WTC11 (cell line): ENCODE results near the gene PLK3. TPM values are rescaled to one million over a fixed set of nuclear protein-coding genes. Genes with fewer than 3 reads are reported as not detected.

Experiments used
- ATAC-seq: fragments of 200-7000 bp; cut with Tn5 transposase; 2 replicates; pipeline ENCODE4 v1.10.0; 2021; ENCODE audit warnings: mild to moderate bottlenecking, moderate library complexity
- CTCF ChIA-PET: fragments of 300-600 bp; sonication (Branson Sonifier 250); formaldehyde crosslinking; loops from one replicate; lab custom pipeline; 2021; ENCODE audit warnings: antibody characterized with exemption; lab: Charles Lee
- POLR2A ChIA-PET: fragments of 350-600 bp; sonication (Branson Sonifier 250); formaldehyde crosslinking; loops from one replicate; lab custom pipeline; 2021; ENCODE audit warnings: antibody characterized with exemption; lab: Charles Lee
- DNase-seq: peaks from one replicate; pipeline ENCODE4 v3.0.0; 2021; ENCODE audit warnings: low spot score
- H3K27ac Mint-ChIP-seq: 2 replicates; pipeline ENCODE4 v1.8.0; 2021; ENCODE audit warnings: mixed read lengths
- H3K27me3 Mint-ChIP-seq: 2 replicates; pipeline ENCODE4 v1.8.0; 2021; ENCODE audit warnings: low read depth, mild to moderate bottlenecking, moderate library complexity, mixed read lengths
- H3K36me3 Mint-ChIP-seq: 2 replicates; pipeline ENCODE4 v1.8.0; 2021; ENCODE audit warnings: mixed read lengths
- H3K4me1 Mint-ChIP-seq: 2 replicates; pipeline ENCODE4 v1.8.0; 2022; ENCODE audit warnings: mixed read lengths
- H3K4me3 Mint-ChIP-seq: 2 replicates; pipeline ENCODE4 v1.8.0; 2021; ENCODE audit warnings: mild to moderate bottlenecking, moderate library complexity, mixed read lengths
- H3K9me3 Mint-ChIP-seq: 2 replicates; pipeline ENCODE4 v1.8.0; 2021; ENCODE audit warnings: mixed read lengths
- ATF3 ChIP-seq: sonication (generic); formaldehyde crosslinking; conservative IDR thresholded peaks from 2 replicates; pipeline ENCODE4 v1.8.1; 2022; ENCODE audit warnings: mild to moderate bottlenecking, missing genetic modification reagents
- CBFB ChIP-seq: sonication (generic); formaldehyde crosslinking; IDR thresholded peaks from 2 replicates; pipeline ENCODE4 v1.8.1; 2022; ENCODE audit warnings: mild to moderate bottlenecking, low read depth, missing genetic modification reagents
- CDX4 ChIP-seq: fragments of 250-450 bp; sonication (Bioruptor Pico); IDR thresholded peaks from 2 replicates; pipeline ENCODE4 v1.9.0; 2021; ENCODE audit warnings: moderate library complexity, mild to moderate bottlenecking, inconsistent platforms, borderline replicate concordance
- CREB1 ChIP-seq: sonication (generic); formaldehyde crosslinking; IDR thresholded peaks from 2 replicates; pipeline ENCODE4 v1.8.0; 2023; ENCODE audit warnings: mild to moderate bottlenecking, missing genetic modification reagents
- CREM ChIP-seq: sonication (generic); formaldehyde crosslinking; IDR thresholded peaks from 2 replicates; pipeline ENCODE4 v1.8.1; 2022; ENCODE audit warnings: mild to moderate bottlenecking, missing genetic modification reagents, moderate library complexity
- EMX1 ChIP-seq: fragments of 250-450 bp; sonication (Bioruptor Pico); IDR thresholded peaks from 2 replicates; pipeline ENCODE4 v1.8.0; 2021; ENCODE audit warnings: mild to moderate bottlenecking
- FOXP4 ChIP-seq: sonication (generic); formaldehyde crosslinking; IDR thresholded peaks from 2 replicates; pipeline ENCODE4 v1.8.0; 2022; ENCODE audit warnings: mild to moderate bottlenecking, missing genetic modification reagents
- HMGA2 ChIP-seq: fragments of 250-450 bp; sonication (Bioruptor Pico); IDR thresholded peaks from 2 replicates; pipeline ENCODE4 v1.4.0; 2021; ENCODE audit warnings: mild to moderate bottlenecking, moderate library complexity
- IRF1 ChIP-seq: sonication (generic); formaldehyde crosslinking; IDR thresholded peaks from 2 replicates; pipeline ENCODE4 v1.8.0; 2023; ENCODE audit warnings: missing genetic modification reagents
- MYBL2 ChIP-seq: sonication (generic); formaldehyde crosslinking; IDR thresholded peaks from 2 replicates; pipeline ENCODE4 v1.8.1; 2023; ENCODE audit warnings: mild to moderate bottlenecking, moderate library complexity, missing genetic modification reagents
- NFYB ChIP-seq: sonication (generic); formaldehyde crosslinking; conservative IDR thresholded peaks from 2 replicates; pipeline ENCODE4 v1.8.0; 2022; ENCODE audit warnings: low read depth, missing genetic modification reagents
- RORB ChIP-seq: fragments of 250-450 bp; sonication (Bioruptor Pico); IDR thresholded peaks from 2 replicates; pipeline ENCODE4 v1.9.0; 2021; ENCODE audit warnings: mild to moderate bottlenecking
- STAT6 ChIP-seq: sonication (generic); formaldehyde crosslinking; conservative IDR thresholded peaks from 2 replicates; pipeline ENCODE4 v1.8.1; 2023; ENCODE audit warnings: mild to moderate bottlenecking, low read depth, missing genetic modification reagents, moderate library complexity
- TP53 ChIP-seq: sonication (generic); formaldehyde crosslinking; IDR thresholded peaks from 2 replicates; pipeline ENCODE4 v1.8.1; 2023; ENCODE audit warnings: mild to moderate bottlenecking, missing genetic modification reagents
- USF1 ChIP-seq: sonication (generic); formaldehyde crosslinking; IDR thresholded peaks from 2 replicates; pipeline ENCODE4 v1.8.0; 2022; ENCODE audit warnings: mild to moderate bottlenecking, missing genetic modification reagents
- ZBTB43 ChIP-seq: sonication (generic); formaldehyde crosslinking; IDR thresholded peaks from 2 replicates; pipeline ENCODE4 v1.8.1; 2023; ENCODE audit warnings: mild to moderate bottlenecking, missing genetic modification reagents
- ZNF121 ChIP-seq: sonication (generic); formaldehyde crosslinking; IDR thresholded peaks from 2 replicates; pipeline ENCODE4 v1.8.0; 2023; ENCODE audit warnings: missing genetic modification reagents
- ZNF317 ChIP-seq: sonication (generic); formaldehyde crosslinking; IDR thresholded peaks from 2 replicates; pipeline ENCODE4 v1.8.1; 2023; ENCODE audit warnings: low read depth, mild to moderate bottlenecking, moderate library complexity, missing genetic modification reagents, borderline replicate concordance
- ZNF396 ChIP-seq: fragments of 250-450 bp; sonication (Bioruptor Pico); IDR thresholded peaks from 2 replicates; pipeline ENCODE4 v1.8.0; 2021; ENCODE audit warnings: mild to moderate bottlenecking, moderate library complexity, borderline replicate concordance
- ZNF416 ChIP-seq: fragments of 250-450 bp; sonication (Bioruptor Pico); IDR thresholded peaks from 2 replicates; pipeline ENCODE4 v1.9.0; 2021; ENCODE audit warnings: mild to moderate bottlenecking, inconsistent platforms
- ZNF425 ChIP-seq: fragments of 250-450 bp; sonication (Bioruptor Pico); conservative IDR thresholded peaks from 2 replicates; pipeline ENCODE4 v1.9.0; 2021; ENCODE audit warnings: mild to moderate bottlenecking
- ZNF671 ChIP-seq: fragments of 250-450 bp; sonication (Bioruptor Pico); IDR thresholded peaks from 2 replicates; pipeline ENCODE4 v1.8.0; 2021; ENCODE audit warnings: mild to moderate bottlenecking
- ZSCAN18 ChIP-seq: fragments of 250-450 bp; sonication (Bioruptor Pico); IDR thresholded peaks from 2 replicates; pipeline ENCODE4 v2.1.2; 2022; ENCODE audit warnings: mild to moderate bottlenecking, moderate library complexity
- total RNA-seq: library from RNA; stranded (reverse); gene quantifications from 3 replicates; pipeline ENCODE4 v1.2.3, GENCODE V29; 2021

The PLK3 gene
- total RNA-seq, 1 experiment from 2014 or later: 16.4 TPM

- TF ChIP-seq IRF1 (CRISPR knock-in tag) (no peak), MYBL2 (CRISPR knock-in tag) (peak; percentile 84), CDX4 (CRISPR knock-in tag) (no peak), NFYB (no peak; the same call in 1 of the 2 replicates), ZNF416 (CRISPR knock-in tag) (no peak), ZSCAN18 (no peak), ATF3 (CRISPR knock-in tag) (no peak), ZNF671 (no peak), HMGA2 (no peak), CREM (no peak), EMX1 (CRISPR knock-in tag) (no peak), CBFB (CRISPR knock-in tag) (peak; percentile 94; the same call in 1 of the 2 replicates), RORB (no peak), ZBTB43 (CRISPR knock-in tag) (peak; percentile 77; the same call in 1 of the 2 replicates), TP53 (CRISPR knock-in tag) (peak; percentile 71; the same call in 1 of the 2 replicates), USF1 (CRISPR knock-in tag) (peak; percentile 23; the same call in 1 of the 2 replicates), ZNF317 (CRISPR knock-in tag) (no peak), ZNF121 (CRISPR knock-in tag) (0 out of 2 replicates have a peak, but pooled peaks have one; percentile 11)
- TF ChIP-seq, all 79 proteins: peak for 27
Measured at GRCh38 chr1:44784094-44785028, 15.8 kb upstream of the PLK3 start (continued).

GRCh38 chr1:44785029-44785380 is 15.2 kb upstream of the PLK3 start:
- TF ChIP-seq CREB1 (no peak), STAT6 (CRISPR knock-in tag) (no peak), ZNF425 (CRISPR knock-in tag) (no peak), RORB (no peak), ZNF396 (no peak), FOXP4 (CRISPR knock-in tag) (no peak)
- H3K36me3 Mint-ChIP-seq: peaks cover 5% of the 10 kb centered on the region
- DNase-seq: no peak
- no peaks in the 10 kb centered on the region for H3K9me3 Mint-ChIP-seq
- ChIA-PET POLR2A (interaction anchor here (0.7 to 2.7 kb wide), 6 partner anchors 9 to 63 kb away, joined by 3 to 19 read pairs (median 6); partner anchors contain the start of genes PLK3 and RPS8), CTCF (interaction anchor here (0.6 to 3.3 kb wide), 18 partner anchors 8 to 234 kb away, joined by 3 to 21 read pairs (median 4); partner anchors contain the start of genes BTBD19, HECTD3, PLK3 and RNU5D-1)
- H3K4me1 Mint-ChIP-seq: peaks cover 32% of the 10 kb centered on the region
- peaks cover 12% of the 10 kb centered on the region for H3K27me3 Mint-ChIP-seq
- peak overlapping the region; percentile 59 for H3K4me3 Mint-ChIP-seq
- H3K27ac Mint-ChIP-seq: no peak overlapping the region
- ATAC-seq: no peak
